H9 (cell line): Measurements from ENCODE around the gene MOBP. TPM values are rescaled to one million over a fixed set of nuclear protein-coding genes. Genes with fewer than 3 reads are reported as not detected.

ENCODE experiments used
- DNase-seq: peaks from one replicate; pipeline ENCODE4 v3.0.0-alpha.2; 2017
- H2AFZ ChIP-seq: one replicate; pipeline ENCODE4 v1.6.1; 2013; ENCODE audit warnings: mild to moderate bottlenecking, low read length, control low read depth, moderate library complexity
- H2AK5ac ChIP-seq: 2 replicates; pipeline ENCODE4 v1.6.1; 2013; ENCODE audit warnings: low read length, control low read depth, mixed read lengths; ENCODE audit not compliant: insufficient read length
- H2BK120ac ChIP-seq: one replicate; pipeline ENCODE4 v1.6.1; 2013; ENCODE audit warnings: low read depth, mild to moderate bottlenecking, low read length, control low read depth, inconsistent platforms; ENCODE audit not compliant: poor library complexity, severe bottlenecking
- H2BK12ac ChIP-seq: 2 replicates; pipeline ENCODE4 v1.6.1; 2013; ENCODE audit warnings: low read length, control low read depth, mixed read lengths, low read depth; ENCODE audit not compliant: insufficient read length
- H2BK15ac ChIP-seq: 2 replicates; pipeline ENCODE4 v1.6.1; 2013; ENCODE audit warnings: low read depth, low read length, control low read depth
- H2BK20ac ChIP-seq: one replicate; pipeline ENCODE4 v1.6.1; 2013; ENCODE audit warnings: low read depth, mild to moderate bottlenecking, low read length, control low read depth, inconsistent platforms; ENCODE audit not compliant: poor library complexity, severe bottlenecking
- H2BK5ac ChIP-seq: 2 replicates; pipeline ENCODE4 v1.6.1; 2013; ENCODE audit warnings: low read length, control low read depth, mixed read lengths; ENCODE audit not compliant: insufficient read length
- H3K14ac ChIP-seq: 2 replicates; pipeline ENCODE4 v1.6.1; 2013; ENCODE audit warnings: low read length, control low read depth; ENCODE audit not compliant: insufficient read depth
- H3K18ac ChIP-seq: 2 replicates; pipeline ENCODE4 v1.6.1; 2013; ENCODE audit warnings: low read depth, mild to moderate bottlenecking, mixed read lengths, low read length, control low read depth; ENCODE audit not compliant: insufficient read length
- H3K23ac ChIP-seq: 2 replicates; pipeline ENCODE4 v1.6.1; 2013; ENCODE audit warnings: low read length, control low read depth, mixed read lengths, low read depth; ENCODE audit not compliant: insufficient read length
- H3K23me2 ChIP-seq: 2 replicates; pipeline ENCODE4 v1.6.1; 2013; ENCODE audit warnings: low read depth, mild to moderate bottlenecking, mixed read lengths, low read length, control low read depth; ENCODE audit not compliant: insufficient read length, poor library complexity, severe bottlenecking
- H3K27ac ChIP-seq: 2 replicates; pipeline ENCODE4 v1.5.1; 2013; ENCODE audit warnings: low read length, control low read depth, mixed read lengths, low read depth; ENCODE audit not compliant: insufficient read length
- H3K27me3 ChIP-seq: 2 replicates; pipeline ENCODE4 v1.6.1; 2013; ENCODE audit warnings: low read length, control low read depth, inconsistent platforms; ENCODE audit not compliant: insufficient read depth
- H3K4ac ChIP-seq: 2 replicates; pipeline ENCODE4 v1.6.1; 2013; ENCODE audit warnings: low read depth, mild to moderate bottlenecking, control low read depth, inconsistent platforms, low read length, moderate library complexity
- H3K4me1 ChIP-seq: 2 replicates; pipeline ENCODE4 v1.6.1; 2013; ENCODE audit warnings: low read length, control low read depth, inconsistent platforms; ENCODE audit not compliant: insufficient read depth
- H3K4me2 ChIP-seq: 2 replicates; pipeline ENCODE4 v1.6.1; 2013; ENCODE audit warnings: low read length, control low read depth, mixed read lengths; ENCODE audit not compliant: insufficient read length, insufficient read depth
- H3K56ac ChIP-seq: 2 replicates; pipeline ENCODE4 v1.6.1; 2013; ENCODE audit warnings: low read depth, mild to moderate bottlenecking, mixed read lengths, low read length, control low read depth; ENCODE audit not compliant: insufficient read length
- H3K79me1 ChIP-seq: 2 replicates; pipeline ENCODE4 v1.6.1; 2013; ENCODE audit warnings: low read depth, mild to moderate bottlenecking, moderate library complexity, low read length, control low read depth, inconsistent platforms; ENCODE audit not compliant: insufficient read depth, poor library complexity, severe bottlenecking
- H3K79me2 ChIP-seq: 2 replicates; pipeline ENCODE4 v1.6.1; 2013; ENCODE audit warnings: low read length, control low read depth, inconsistent platforms; ENCODE audit not compliant: insufficient read depth
- H3K9ac ChIP-seq: 2 replicates; pipeline ENCODE4 v1.6.1; 2013; ENCODE audit warnings: low read length, control low read depth, mixed read lengths; ENCODE audit not compliant: insufficient read length; ENCODE audit errors: extremely low read depth
- H3K9me3 ChIP-seq: one replicate; pipeline ENCODE4 v1.6.1; 2013; ENCODE audit warnings: low read depth, low read length, inconsistent platforms; ENCODE audit not compliant: control insufficient read depth
- H3T11ph ChIP-seq: one replicate; pipeline ENCODE4 v1.6.1; 2013; ENCODE audit warnings: mild to moderate bottlenecking, low read length, control low read depth, inconsistent platforms
- H4K20me1 ChIP-seq: one replicate; pipeline ENCODE4 v1.6.1; 2013; ENCODE audit not compliant: control insufficient read depth, insufficient read length, insufficient read depth
- H4K5ac ChIP-seq: 2 replicates; pipeline ENCODE4 v1.6.1; 2013; ENCODE audit warnings: low read depth, mild to moderate bottlenecking, mixed read lengths, low read length, control low read depth; ENCODE audit not compliant: insufficient read length
- H4K8ac ChIP-seq: replicated peaks from 2 replicates; pipeline ENCODE4 v1.6.1; 2013; ENCODE audit warnings: low read length, control low read depth, mixed read lengths, low read depth; ENCODE audit not compliant: insufficient read length
- H4K91ac ChIP-seq: 2 replicates; pipeline ENCODE4 v1.6.1; 2013; ENCODE audit warnings: low read depth, mild to moderate bottlenecking, moderate library complexity, mixed read lengths, low read length, control low read depth; ENCODE audit not compliant: insufficient read length
- H3K27ac Mint-ChIP-seq, 3 experiments: 2 replicates in 2 of 3; 3 replicates in 1 of 3; pipeline ENCODE4 v1.8.0; 2020 to 2021; ENCODE audit warnings: mixed read lengths in 3 of 3, mild to moderate bottlenecking in 1 of 3, moderate library complexity in 1 of 3
- H3K27me3 Mint-ChIP-seq: 2 replicates; pipeline ENCODE4 v1.8.0; 2021; ENCODE audit warnings: low read depth, mild to moderate bottlenecking, moderate library complexity, mixed read lengths
- H3K36me3 Mint-ChIP-seq, 3 experiments: 2 replicates in 2 of 3; 3 replicates in 1 of 3; pipeline ENCODE4 v1.8.0; 2020 to 2021; ENCODE audit warnings: low read depth in 3 of 3, mixed read lengths in 3 of 3; ENCODE audit not compliant: insufficient read depth in 1 of 3
- H3K4me1 Mint-ChIP-seq, 2 experiments: 2 replicates each; pipeline ENCODE4 v1.8.0; 2020; ENCODE audit warnings: mixed read lengths in 2 of 2
- H3K4me3 Mint-ChIP-seq, 2 experiments: 2 replicates in 1 of 2; 3 replicates in 1 of 2; pipeline ENCODE4 v1.8.0; 2020 to 2021; ENCODE audit warnings: mild to moderate bottlenecking in 2 of 2, mixed read lengths in 2 of 2, moderate library complexity in 1 of 2
- H3K9me3 Mint-ChIP-seq, 2 experiments: 2 replicates in 1 of 2; 3 replicates in 1 of 2; pipeline ENCODE4 v1.8.0; 2020; ENCODE audit warnings: mild to moderate bottlenecking in 2 of 2, mixed read lengths in 2 of 2, moderate library complexity in 1 of 2
- CTCF ChIP-seq: fragments of 200-600 bp; sonication (generic); conservative IDR thresholded peaks from 3 replicates; pipeline ENCODE4 v1.8.0; 2021; ENCODE audit warnings: antibody characterized with exemption, mild to moderate bottlenecking
- whole genome bisulfite sequencing: extraction: QIAGEN DNeasy Blood & Tissue Kit; methylation state at CpG from one replicate; pipeline ENCODE4 v1.1.7; 2013; ENCODE audit warnings: missing lambda C conversion rate, low lambda C conversion rate, mixed read lengths; ENCODE audit not compliant: insufficient read length; ENCODE audit errors: extremely low coverage; 5-methylcytosine and 5-hydroxymethylcytosine counted together
- total RNA-seq: library from RNA; stranded (reverse); gene quantifications from 2 replicates; pipeline ENCODE4 v1.2.1, GENCODE V29; 2021

The MOBP gene
- total RNA-seq, 1 experiment from 2014 or later = not detected

GRCh38 chr3:39428745-39429201 lies 38.7 kb upstream of the MOBP start:
- Histone ChIP-seq H3K9ac (no peak overlapping the region), H4K5ac (no peak overlapping the region), H3K23me2 (no peaks in the 10 kb centered on the region), H3K56ac (no peak overlapping the region), H2BK15ac (no peak overlapping the region), H2AK5ac (no peak overlapping the region), H3K27ac (no peak overlapping the region), H2BK5ac (no peak overlapping the region), H3K4me2 (no peak overlapping the region), H2BK20ac (no peak overlapping the region), H3K18ac (no peak overlapping the region), H2AFZ (no peak overlapping the region), H3K79me1 (no peaks in the 10 kb centered on the region), H3T11ph (no peak overlapping the region), H3K14ac (no peak overlapping the region), H4K8ac (no peak overlapping the region), H2BK12ac (no peak overlapping the region), H4K20me1 (no peaks in the 10 kb centered on the region), H3K4ac (no peak overlapping the region), H3K4me1 (no peaks in the 10 kb centered on the region), H3K79me2 (no peaks in the 10 kb centered on the region), H3K23ac (no peak overlapping the region), H3K27me3 (no peaks in the 10 kb centered on the region), H3K9me3 (no peaks in the 10 kb centered on the region), H2BK120ac (no peak overlapping the region), H4K91ac (no peak overlapping the region)
- Mint-ChIP-seq H3K4me1 (no peaks in the 10 kb centered on the region), H3K9me3 (no peaks in the 10 kb centered on the region), H3K27me3 (peaks cover 6% of the 10 kb centered on the region), H3K4me3 (no peak overlapping the region), H3K27ac (no peak overlapping the region), H3K36me3 (no peaks in the 10 kb centered on the region)
- DNase-seq = no peak
- no CpG with 5 or more reads among the region's 22 CpGs for WGBS
- TF ChIP-seq CTCF = no peak
